K562 treated with DMSO at 1 percent for 4 hours (cell line): Measurements from ENCODE around the gene KIR3DL3. TPM values are rescaled to one million over a fixed set of nuclear protein-coding genes. Genes with fewer than 3 reads are reported as not detected.

Experiments
- total RNA-seq: library from RNA; unstranded; fragments of 300-600 nt; gene quantifications from 2 replicates; pipeline ENCODE4 v1.2.3, GENCODE V29; 2022; ENCODE audit not compliant: insufficient read depth

Gene KIR3DL3
- not detected in 2 replicates for total RNA-seq

DNA sequence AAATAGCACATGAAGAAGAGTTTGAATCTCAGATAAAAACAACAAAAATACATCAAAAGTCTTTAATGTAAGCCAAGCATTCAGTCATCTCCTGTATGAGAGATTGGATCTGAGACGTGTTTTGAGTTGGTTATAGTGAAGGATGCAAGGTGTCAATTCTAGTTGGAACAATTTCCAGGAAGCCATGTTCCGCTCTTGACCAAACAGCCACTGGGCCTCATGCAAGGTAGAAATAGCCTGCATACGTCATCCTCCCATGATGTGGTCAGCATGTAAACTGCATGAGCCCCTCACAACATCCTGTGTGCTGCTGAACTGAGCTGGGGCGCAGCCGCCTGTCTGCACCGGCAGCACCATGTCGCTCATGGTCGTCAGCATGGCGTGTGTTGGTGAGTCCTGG lies at the start of gene KIR3DL3:
Gene KIR3DL3, plus strand, starts transcription at position 301 of the 400 bp plus-strand sequence. Its CDS starts 55 bp downstream, at position 356.

DNA sequence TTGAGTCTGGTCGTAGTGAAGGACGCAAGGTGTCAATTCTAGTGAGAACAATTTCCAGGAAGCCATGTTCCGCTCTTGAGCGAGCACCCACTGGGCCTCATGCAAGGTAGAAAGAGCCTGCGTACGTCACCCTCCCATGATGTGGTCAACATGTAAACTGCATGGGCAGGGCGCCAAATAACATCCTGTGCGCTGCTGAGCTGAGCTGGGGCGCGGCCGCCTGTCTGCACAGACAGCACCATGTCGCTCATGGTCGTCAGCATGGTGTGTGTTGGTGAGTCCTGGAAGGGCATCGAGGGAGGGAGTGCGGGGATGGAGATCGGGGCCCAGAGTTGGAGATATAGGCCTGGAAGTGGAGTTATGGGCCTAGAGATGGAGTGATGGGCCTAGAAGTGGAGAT lies 14.1 kb downstream of the KIR3DL3 start, which contains the start of gene KIR2DL3:
Gene KIR2DL3, plus strand, starts transcription at position 208 of the 400 bp plus-strand sequence. Its CDS starts 33 bp downstream, at position 241.

DNA sequence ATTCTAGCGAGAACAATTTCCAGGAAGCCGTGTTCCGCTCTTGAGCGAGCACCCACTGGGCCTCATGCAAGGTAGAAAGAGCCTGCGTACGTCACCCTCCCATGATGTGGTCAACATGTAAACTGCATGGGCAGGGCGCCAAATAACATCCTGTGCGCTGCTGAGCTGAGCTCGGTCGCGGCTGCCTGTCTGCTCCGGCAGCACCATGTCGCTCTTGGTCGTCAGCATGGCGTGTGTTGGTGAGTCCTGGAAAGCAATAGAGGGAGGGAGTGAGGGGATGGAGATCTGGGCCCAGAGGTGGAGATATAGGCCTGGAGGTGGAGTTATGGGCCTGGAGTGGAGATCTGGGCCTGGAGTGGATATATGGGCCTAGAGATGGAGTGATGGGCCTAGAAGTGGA lies 45.4 kb downstream of the KIR3DL3 start, which contains the start of gene KIR2DL1:
Gene KIR2DL1, plus strand, starts transcription at position 148 of the 400 bp plus-strand sequence. Its CDS starts 58 bp downstream, at position 206.

Other genes with a start within 250 kb of the KIR3DL3 start
- not detected in 2 replicates for gene LAIR2, start 221.6 kb upstream of the KIR3DL3 start, total RNA-seq
- gene LILRA2, start 150.7 kb upstream of the KIR3DL3 start, total RNA-seq: 7.6 and 8.0 TPM in 2 replicates
- not detected in 2 replicates for gene LILRA1, start 130.8 kb upstream of the KIR3DL3 start, total RNA-seq
- not detected in 2 replicates for gene LILRB1, start 94.0 kb upstream of the KIR3DL3 start, total RNA-seq
- gene LILRB4, start 61.5 kb upstream of the KIR3DL3 start, total RNA-seq: not detected in 2 replicates
- not detected in 2 replicates for gene KIR2DL3, start 14.1 kb downstream of the KIR3DL3 start, total RNA-seq
- not detected in 2 replicates for gene KIR2DL1, start 45.4 kb downstream of the KIR3DL3 start, total RNA-seq
- not detected in 2 replicates for gene KIR2DL4, start 79.2 kb downstream of the KIR3DL3 start, total RNA-seq
- gene KIR3DL1, start 92.0 kb downstream of the KIR3DL3 start, total RNA-seq: not detected in 2 replicates
- not detected in 2 replicates for gene KIR2DS4, start 108.2 kb downstream of the KIR3DL3 start, total RNA-seq
- gene KIR3DL2, start 126.0 kb downstream of the KIR3DL3 start, total RNA-seq: not detected in 2 replicates
- gene FCAR, start 149.8 kb downstream of the KIR3DL3 start, total RNA-seq: not detected in 2 replicates
- gene NCR1, start 181.7 kb downstream of the KIR3DL3 start, total RNA-seq: not detected in 2 replicates
- gene NLRP7, start 223.1 kb downstream of the KIR3DL3 start, total RNA-seq: not detected in 2 replicates
- gene NLRP2, start 241.9 kb downstream of the KIR3DL3 start, total RNA-seq: 17.2 and 20.6 TPM in 2 replicates